ENCODE measurements around the gene TRAK2.

DNA sequence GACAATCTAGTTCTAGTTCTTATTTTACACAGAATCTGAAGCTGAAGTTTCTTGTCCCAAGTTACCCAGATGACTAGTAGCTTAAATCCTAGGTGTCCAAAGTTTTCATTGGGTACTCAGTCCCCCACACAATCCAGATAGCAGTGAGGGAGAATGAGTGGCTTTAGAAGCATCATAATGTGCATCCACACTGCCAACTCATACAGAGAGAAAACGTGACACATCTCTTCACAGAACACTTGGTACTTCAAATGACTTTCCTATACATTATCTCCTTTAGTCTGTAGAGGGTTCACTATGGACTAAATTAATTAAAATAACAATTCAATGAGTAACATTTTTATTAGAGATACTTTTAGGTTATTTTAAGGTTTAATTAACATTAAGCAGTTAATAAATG lies 45.5 kb upstream of the TRAK2 start:
- no peak for TF ChIP-seq POLR2A (IDR thresholded peaks at IDR 0.05)
- TF ChIP-seq, protein P1, sequence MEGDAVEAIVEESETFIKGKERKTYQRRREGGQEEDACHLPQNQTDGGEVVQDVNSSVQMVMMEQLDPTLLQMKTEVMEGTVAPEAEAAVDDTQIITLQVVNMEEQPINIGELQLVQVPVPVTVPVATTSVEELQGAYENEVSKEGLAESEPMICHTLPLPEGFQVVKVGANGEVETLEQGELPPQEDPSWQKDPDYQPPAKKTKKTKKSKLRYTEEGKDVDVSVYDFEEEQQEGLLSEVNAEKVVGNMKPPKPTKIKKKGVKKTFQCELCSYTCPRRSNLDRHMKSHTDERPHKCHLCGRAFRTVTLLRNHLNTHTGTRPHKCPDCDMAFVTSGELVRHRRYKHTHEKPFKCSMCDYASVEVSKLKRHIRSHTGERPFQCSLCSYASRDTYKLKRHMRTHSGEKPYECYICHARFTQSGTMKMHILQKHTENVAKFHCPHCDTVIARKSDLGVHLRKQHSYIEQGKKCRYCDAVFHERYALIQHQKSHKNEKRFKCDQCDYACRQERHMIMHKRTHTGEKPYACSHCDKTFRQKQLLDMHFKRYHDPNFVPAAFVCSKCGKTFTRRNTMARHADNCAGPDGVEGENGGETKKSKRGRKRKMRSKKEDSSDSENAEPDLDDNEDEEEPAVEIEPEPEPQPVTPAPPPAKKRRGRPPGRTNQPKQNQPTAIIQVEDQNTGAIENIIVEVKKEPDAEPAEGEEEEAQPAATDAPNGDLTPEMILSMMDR (IDR thresholded peaks at IDR 0.05): no peak

All from vagina (tissue), 2 donors.